GM19240 (cell line): ENCODE data around the gene KRT7.

Source experiments
- DNase-seq: peaks from one replicate; pipeline ENCODE4 v3.0.0; 2011; ENCODE audit warnings: low spot score; ENCODE audit not compliant: insufficient read length

Gene KRT7

DNA sequence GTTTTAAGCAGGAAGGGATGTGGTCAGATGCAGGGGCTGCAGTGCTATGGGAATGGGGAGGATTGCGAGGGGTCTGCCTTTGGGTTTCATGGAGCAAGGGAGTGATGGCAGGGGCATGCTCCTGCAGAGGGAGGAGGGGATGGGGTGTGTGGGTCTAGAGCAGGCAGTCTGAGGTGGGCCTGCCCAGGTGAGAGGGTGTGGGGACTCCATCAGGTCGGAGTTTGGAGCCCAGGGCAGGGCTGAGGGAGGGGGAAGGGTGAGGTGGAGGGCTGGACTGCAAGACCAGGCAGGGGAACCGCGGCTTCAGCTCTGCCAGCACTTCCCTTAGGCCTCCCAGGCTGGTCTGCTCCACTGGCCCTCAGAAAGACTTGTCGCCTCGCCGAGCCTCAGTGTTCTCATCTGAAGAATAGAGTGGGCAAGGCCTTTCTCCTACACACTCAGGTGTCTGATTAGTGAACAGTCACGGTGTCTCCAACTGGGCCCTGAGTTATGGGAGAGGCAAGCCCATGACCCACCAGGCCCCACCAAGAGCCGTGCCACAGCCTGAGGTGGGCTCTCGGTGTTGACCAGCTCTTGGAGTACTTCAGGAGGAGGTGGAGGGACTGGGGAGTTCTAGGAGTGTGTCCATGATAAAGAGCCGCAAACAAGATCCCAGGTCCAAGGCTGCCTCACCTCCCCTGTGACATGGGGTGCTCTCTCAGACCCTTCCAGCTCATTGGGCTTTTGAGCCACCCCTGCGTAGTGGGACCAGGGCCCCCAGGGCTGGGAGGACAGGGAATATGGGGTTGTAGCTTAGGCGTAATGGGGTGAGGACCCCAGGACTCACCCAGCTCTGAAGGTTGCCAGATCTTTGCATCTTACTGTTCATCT lies 21.1 kb upstream of the KRT7 start:
- no peak for DNase-seq

DNA sequence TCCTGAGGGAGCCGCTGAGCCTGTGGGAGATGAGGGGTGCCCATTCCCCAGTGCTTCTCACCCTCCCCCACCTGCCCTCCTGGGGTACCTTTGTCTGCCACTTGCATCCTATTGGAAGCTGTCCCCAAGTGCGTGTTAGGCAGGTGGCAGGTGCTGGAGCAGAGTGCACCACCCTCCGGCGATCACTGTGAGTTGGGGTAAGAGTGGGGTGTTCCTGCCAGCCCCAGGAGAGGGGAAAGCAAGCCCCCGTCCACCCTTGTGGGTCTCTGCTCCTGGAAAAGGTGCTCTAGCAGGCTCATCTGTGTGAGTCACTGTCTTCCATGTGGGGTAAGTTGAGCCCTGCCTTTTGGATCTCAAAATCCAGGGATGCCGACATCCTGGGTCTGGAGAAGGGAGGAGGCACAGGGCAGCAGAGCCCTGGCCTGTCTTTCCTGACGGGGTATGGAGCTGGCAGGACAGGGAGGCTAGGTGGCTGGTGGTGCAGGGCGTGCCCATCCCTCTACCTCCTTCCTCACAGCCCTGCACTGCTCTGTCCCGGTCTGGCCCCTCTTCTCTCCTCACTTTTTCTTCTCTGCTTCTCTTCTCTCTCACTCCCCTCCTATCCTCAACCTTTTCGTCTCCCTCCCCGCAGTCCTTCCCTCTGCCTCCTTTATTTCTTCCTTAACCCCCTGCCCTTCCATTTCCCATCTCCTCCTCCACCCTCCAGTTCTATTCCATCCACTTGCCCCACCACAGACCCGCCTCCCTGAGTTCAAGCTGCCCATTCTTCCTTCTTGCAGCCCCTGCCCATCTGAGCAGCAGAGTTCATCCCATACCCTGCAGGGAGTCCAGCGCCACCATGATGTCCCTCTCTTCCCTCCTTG lies 20.1 kb upstream of the KRT7 start:
- no peak for DNase-seq

DNA sequence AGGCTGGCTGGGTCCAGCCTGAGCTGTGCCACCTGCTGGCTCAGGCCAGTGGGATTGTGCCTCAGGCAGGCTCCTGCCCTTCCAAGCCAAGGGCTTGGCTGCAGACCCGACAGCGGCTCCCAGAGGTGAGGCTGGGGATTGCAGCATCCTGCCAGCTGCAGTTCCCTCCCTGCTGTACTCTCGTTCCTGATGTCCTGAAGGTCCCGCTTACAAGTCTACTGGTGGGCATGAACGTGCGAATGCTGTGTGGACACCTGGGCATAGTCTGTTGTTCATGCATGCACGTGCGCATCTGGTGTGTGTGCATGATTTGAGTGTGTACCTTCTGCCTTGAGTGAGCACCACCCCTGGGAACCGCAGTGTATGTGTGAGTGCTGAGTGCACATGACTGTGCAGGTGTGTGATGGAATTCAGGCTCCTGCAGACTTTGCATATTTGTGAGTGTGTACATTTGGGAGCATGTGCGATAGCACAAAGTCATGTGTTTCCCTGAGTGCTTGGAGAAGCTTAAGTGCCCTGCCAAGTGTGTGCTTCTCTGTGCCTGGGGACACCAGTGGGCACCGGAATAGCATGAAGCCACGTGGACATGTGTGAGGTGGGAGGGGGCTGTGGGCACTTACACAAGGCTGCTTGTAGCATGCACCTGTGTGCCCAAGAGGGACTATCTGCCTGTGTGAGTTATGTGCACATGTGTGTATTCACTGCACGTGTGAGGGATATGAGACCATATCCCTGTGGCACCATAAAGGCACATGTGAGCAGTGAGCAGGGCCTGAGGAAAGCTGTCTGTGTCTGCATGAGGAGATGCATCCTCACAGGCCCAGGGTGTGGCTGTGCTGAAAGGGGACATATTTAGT lies 19.3 kb upstream of the KRT7 start:
- DNase-seq, result peak; percentile 43

- DNase-seq, result no peak
These were observed 18.6 kb upstream of the KRT7 start for GRCh38 chr12:52214421-52214802.

DNA sequence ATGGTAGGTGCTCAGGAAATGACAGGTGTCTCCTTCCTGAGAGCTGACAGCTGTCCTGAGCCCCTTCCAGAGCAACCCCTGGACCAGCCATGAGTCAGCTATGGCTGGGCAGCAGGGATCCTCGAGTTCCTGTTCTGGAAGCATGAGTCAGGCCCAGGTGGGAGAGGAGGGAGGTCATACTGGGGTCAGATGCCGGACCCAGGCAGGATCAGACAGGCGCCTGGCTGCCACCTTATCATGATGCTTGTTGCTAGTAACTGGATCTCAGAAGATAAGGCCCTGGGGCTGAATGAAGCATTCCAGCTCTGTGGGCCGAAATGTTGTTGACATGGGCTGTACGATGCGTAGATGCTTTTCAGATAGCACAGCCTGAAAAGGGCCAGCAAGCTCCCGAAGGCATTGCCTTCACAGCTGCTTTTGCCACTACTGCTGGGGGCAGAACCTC lies 17.4 kb upstream of the KRT7 start:
- DNase-seq, result no peak

- no peak for DNase-seq
These were observed 16.9 kb upstream of the KRT7 start for GRCh38 chr12:52216100-52216499.

GRCh38 chr12:52216807-52217206 lies 16.2 kb upstream of the KRT7 start:
- DNase-seq, result no peak

GRCh38 chr12:52217223-52217622 lies 15.8 kb upstream of the KRT7 start:
- no peak for DNase-seq

DNA sequence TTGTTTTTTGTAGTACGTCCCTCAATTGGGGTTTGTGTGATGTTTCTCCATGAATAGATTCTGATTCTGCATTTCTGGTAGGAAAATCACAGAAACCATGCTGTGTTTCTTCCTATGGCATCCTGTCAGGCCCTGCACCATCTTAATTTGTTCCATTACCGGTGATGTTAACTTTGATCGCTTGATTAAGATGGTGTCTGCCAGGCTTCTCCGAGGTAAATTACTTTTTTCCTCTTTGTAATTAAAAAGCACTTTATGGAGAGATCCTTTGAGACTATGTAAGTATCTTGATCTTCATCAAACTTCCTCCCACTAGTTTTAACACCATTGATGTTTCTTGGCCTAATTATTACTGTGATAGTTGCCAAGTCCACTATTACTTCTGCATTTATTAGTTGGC lies 15.0 kb upstream of the KRT7 start:
- DNase-seq, result no peak

- no peak for DNase-seq
These were observed 12.6 kb upstream of the KRT7 start for GRCh38 chr12:52220477-52220876.

DNA sequence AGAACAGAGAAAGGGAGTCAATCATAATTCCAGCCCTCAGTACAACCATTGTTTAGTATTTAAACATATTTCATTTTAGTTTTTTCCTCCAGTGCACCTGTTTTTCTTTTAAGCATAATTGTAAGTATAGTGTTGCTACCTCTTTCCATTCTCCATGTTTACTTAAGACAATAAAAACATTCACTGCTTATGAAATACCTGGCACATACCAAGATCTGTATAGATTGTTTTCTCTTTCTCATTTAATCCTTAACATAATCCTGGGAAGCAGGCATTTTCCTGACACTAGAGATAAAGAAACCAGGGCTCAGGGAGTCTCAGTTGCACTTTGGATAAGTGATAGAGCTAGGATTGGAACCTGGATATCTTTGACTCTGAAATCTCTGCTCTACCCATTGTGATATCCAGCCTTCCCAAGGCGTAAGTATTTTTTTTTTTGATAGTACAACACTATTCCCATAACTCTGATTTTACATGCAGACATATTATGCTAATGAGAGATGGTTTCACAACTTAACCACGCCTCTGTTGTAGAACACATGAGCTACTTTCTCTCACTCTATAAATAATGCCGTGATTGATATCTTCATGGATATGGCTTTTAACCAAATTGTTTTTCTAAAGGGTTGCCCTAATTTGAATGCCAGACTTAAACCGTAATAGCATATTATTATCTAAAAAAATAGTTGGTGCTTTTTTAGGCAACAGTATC lies 11.8 kb upstream of the KRT7 start:
- DNase-seq, result no peak

- DNase-seq, result no peak
These were observed 11.1 kb upstream of the KRT7 start for GRCh38 chr12:52221912-52222457.

- DNase-seq, result no peak
These were observed 10.4 kb upstream of the KRT7 start for GRCh38 chr12:52222692-52223091.

- no peak for DNase-seq
These were observed 9.5 kb upstream of the KRT7 start for GRCh38 chr12:52223406-52224039.

DNA sequence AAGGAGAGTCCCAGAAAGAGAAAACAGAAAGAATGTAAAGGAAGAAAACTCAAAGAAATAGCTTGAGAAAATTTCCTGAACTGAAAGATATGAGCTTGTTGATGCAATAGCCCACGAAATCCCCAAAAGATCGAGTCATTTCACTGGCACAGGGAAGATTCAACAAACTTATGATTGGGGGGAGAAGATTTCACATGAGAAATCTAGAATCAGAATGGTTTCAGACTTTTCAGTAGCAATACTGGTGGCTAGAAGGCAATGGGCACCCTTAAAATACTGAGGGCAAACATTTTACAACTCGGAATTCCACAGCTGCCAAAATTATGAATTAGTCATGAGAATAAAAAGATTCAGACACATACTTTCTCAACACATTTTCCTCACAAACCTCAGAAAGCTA lies 8.9 kb upstream of the KRT7 start:
- no peak for DNase-seq

- DNase-seq, result no peak
These were observed 7.3 kb upstream of the KRT7 start for GRCh38 chr12:52225752-52226151.

GRCh38 chr12:52226446-52226845 lies 6.6 kb upstream of the KRT7 start:
- DNase-seq, result no peak

DNA sequence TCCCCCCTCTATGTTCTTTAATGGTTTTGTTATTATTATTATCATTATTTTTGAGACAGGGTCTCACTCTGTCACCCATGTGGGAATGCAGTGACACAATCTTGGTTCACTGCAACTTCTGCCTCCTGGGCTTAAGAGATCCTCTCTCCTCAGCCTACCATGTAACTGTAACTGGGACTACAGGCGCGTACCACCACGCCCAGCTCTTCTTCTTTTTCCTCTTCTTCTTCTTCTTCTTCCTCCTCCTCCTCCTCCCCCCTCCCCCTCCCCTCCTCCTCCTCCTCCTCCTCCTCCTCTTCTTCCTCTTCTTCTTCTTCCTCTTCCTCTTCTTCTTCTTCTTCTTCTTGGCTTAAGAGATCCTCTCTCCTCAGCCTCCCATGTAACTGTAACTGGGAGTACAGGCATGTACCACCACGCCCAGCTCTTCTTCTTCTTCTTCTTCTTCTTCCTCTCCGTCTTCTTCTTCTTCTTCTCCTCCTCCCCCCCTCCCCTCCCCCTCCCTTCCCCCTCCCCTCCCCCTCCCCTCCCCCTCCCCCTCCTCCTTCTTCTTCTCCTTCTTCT lies 5.4 kb upstream of the KRT7 start:
- DNase-seq, result no peak

GRCh38 chr12:52228366-52228765 lies 4.7 kb upstream of the KRT7 start:
- no peak for DNase-seq

DNA sequence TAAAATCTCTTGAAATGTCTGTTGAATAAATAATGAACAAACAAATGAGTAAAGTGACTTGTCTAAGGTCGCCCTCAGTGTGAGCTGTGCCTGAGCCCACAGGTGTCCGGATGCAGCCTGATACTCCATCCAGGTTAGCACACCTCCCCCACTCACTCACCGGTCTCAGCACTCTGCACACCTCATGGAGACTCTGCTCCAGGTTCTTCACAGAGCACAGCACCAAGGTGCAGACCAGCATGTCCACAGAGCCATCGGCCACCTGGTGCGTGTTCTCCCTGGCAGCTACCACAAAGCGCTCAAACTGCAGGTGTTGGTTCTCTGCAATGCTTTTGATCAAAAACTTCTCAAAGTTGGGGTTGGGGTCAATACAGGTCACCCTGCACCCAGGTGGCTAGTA lies 4.1 kb upstream of the KRT7 start:
- DNase-seq, result no peak
